Right atrium auricular region (tissue), 2 donors: Measurements from ENCODE around the gene TMA7B. TPM values are rescaled to one million over a fixed set of nuclear protein-coding genes. Genes with fewer than 3 reads are reported as not detected.
"Not testable (repeated sequence)": the region's sequence is repeated elsewhere in the genome, so short reads cannot be mapped to it uniquely, and the experiment has no call there.

Source experiments
- DNase-seq: peaks from one replicate; pipeline ENCODE4 v3.0.0-alpha.2; 2019; ENCODE audit warnings: low spot score
- H3K27ac ChIP-seq, 2 donors: fragments of 200-600 bp; sonication (generic); 1 replicate in 1 of 2; 2 replicates in 1 of 2; pipeline ENCODE4 v1.5.1; 2016 to 2019
- H3K27me3 ChIP-seq, 2 donors: fragments of 200-600 bp; sonication (generic); one replicate each; pipeline versions ENCODE4 v1.5.1 to v1.6.0; 2017 to 2019
- H3K36me3 ChIP-seq: fragments of 200-600 bp; sonication (generic); one replicate; pipeline ENCODE4 v1.5.1; 2016
- H3K4me1 ChIP-seq, 2 donors: fragments of 200-600 bp; sonication (generic); one replicate each; pipeline versions ENCODE4 v1.5.1 to v1.6.0; 2017 to 2019
- H3K4me3 ChIP-seq, 2 donors: fragments of 200-600 bp; sonication (generic); 1 replicate in 1 of 2; 2 replicates in 1 of 2; pipeline ENCODE4 v1.5.1; 2017 to 2019; ENCODE audit warnings: mild to moderate bottlenecking in 1 of 2, moderate library complexity in 1 of 2
- H3K9me3 ChIP-seq, 2 donors: fragments of 200-600 bp; sonication (generic); one replicate each; pipeline ENCODE4 v1.5.1; 2019
- total RNA-seq, 2 donors: library from RNA; depleted of rRNA; stranded (reverse); fragments of >200 nt; gene quantifications; one replicate each; pipeline ENCODE4 v1.1.0, GENCODE V29; 2016
- TF ChIP-seq, protein P1 (sequence below), 2 donors: fragments of 200-600 bp; sonication (generic); IDR thresholded peaks; one replicate each; pipeline ENCODE4 v1.5.1; 2019; ENCODE audit warnings: antibody characterized with exemption in 2 of 2

TMA7B gene
- total RNA-seq, 2 donors from 2014 or later = not detected

DNA sequence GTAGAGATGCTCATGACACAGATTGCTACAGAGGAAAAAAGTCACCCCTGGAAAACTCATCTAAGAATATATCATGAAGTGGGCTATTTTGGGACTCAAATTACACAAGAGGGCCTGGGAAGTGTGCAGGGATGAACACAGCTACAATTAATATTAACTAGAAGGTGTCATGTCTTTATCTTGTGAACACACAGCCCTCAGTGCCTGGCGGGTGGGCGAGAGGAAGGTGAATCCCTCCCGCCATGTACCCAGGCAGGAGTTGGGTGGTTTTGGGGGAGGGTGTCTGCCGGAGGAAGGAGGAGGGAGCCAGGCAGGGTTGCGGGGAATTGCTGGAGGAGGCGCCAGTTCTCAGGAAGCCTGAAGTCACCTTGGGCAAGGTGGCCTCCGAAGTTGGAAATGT, 29.4 kb downstream of the TMA7B start:
- H3K36me3 ChIP-seq = no peaks in the 10 kb centered on the region
- no peaks in the 10 kb centered on the region for H3K27me3 ChIP-seq
- TF ChIP-seq, protein P1, sequence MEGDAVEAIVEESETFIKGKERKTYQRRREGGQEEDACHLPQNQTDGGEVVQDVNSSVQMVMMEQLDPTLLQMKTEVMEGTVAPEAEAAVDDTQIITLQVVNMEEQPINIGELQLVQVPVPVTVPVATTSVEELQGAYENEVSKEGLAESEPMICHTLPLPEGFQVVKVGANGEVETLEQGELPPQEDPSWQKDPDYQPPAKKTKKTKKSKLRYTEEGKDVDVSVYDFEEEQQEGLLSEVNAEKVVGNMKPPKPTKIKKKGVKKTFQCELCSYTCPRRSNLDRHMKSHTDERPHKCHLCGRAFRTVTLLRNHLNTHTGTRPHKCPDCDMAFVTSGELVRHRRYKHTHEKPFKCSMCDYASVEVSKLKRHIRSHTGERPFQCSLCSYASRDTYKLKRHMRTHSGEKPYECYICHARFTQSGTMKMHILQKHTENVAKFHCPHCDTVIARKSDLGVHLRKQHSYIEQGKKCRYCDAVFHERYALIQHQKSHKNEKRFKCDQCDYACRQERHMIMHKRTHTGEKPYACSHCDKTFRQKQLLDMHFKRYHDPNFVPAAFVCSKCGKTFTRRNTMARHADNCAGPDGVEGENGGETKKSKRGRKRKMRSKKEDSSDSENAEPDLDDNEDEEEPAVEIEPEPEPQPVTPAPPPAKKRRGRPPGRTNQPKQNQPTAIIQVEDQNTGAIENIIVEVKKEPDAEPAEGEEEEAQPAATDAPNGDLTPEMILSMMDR (IDR thresholded peaks at IDR 0.05) = no peak
- H3K9me3 ChIP-seq = no peaks in the 10 kb centered on the region
- no peak for DNase-seq
- peak overlapping the region; percentile 76 to 87 for H3K27ac ChIP-seq
- H3K4me3 ChIP-seq = no peak overlapping the region
- H3K4me1 ChIP-seq = peaks cover 0 to 45% of the 10 kb centered on the region in 2 donors

DNA sequence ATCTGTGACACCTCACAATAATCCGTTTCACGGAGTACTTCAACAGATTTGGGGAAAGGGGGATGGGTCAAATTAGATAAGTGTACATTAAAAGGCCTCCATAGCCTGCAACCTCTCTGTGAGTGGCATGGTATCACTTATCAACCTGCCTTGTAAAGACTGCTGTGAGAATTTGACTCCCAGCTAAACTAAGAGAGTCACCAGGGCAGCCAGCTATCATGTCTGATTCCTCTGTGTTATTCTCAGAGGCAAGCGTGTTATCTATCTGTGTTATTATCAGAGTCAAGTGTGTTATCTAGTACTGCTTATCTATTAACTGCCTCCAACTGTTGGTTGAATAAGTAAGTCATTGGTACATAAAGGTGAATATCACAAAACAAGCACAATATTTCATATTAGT, 30.5 kb downstream of the TMA7B start:
- no peak for DNase-seq
- Histone ChIP-seq H3K9me3 (no peaks in the 10 kb centered on the region), H3K4me1 (peaks cover 0 to 54% of the 10 kb centered on the region in 2 donors), H3K36me3 (no peaks in the 10 kb centered on the region), H3K27ac (peak overlapping the region; percentile 76 to 87), H3K27me3 (no peaks in the 10 kb centered on the region), H3K4me3 (no peak overlapping the region)
- TF ChIP-seq, protein P1 (IDR thresholded peaks at IDR 0.05) = no peak

DNA sequence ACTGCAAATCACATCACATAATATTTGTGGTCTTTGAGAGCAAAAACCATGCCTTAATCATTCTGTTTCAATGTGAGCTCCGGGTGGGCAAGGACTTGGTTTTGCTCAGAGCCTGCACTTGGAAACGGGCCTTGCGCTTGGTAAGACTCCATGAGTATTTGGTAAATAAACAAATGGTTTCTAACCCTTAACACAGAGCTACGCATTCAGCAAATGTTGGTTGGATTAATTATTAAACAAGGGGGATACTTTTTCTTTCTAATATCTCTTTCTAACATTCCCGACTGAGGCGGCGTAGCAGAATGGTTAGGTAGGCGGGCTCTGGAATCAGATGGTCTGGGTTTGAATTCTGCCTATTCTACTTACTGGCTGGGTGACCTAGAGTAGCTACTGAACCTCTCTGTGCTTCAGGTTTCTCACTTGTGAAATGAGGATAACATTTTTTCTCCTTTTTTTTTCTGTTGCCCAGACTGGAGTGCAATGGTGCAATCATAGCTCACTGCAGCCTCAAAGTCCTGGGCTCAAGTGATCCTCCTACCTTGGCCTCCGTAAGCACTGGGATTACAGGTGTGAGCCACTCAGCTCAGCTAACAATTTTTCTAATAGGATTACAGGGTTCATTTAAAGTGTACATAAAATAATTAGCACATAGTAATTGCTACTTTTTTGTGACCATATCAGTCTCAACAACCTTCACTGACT, 31.1 kb downstream of the TMA7B start:
- no peaks in the 10 kb centered on the region for H3K27me3 ChIP-seq
- H3K4me3 ChIP-seq = no peak overlapping the region
- H3K36me3 ChIP-seq = no peaks in the 10 kb centered on the region

DNA sequence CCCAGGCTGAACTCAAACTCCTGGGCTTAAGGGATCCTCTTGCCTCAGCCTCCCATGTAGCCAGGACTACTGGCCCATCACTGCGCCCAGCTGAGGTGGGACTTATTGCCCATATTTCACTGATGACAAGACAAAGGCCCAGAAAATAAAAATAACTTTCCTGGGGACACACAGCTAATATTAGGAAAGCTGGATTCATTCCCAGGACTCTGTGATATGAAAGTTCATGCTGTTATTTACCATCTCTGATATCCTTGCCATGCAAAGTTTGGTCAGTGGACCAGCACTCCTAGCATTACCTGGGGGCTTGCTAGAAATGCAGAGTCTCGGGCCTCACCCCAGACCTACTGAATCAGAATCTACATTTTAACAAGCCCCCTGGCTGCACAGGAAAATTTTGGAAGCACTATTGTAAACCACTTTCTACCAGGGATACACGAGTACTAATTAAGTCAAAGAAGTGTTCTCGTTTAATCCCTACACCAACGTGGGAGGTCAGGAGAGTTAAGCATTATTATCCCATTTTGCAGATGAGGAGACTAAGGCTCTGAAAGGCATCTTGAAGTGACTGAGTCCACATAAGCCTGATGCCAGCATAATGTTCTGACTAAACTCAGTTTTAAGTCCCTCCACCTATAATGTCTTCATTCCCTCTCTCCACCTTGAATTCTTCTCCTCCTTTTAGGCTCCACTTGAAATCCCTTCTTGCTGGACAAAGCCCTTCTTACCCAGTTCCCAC, 32.1 kb downstream of the TMA7B start:
- DNase-seq = no peak
- Histone ChIP-seq H3K4me1 (peaks cover 0 to 56% of the 10 kb centered on the region in 2 donors), H3K27me3 (no peaks in the 10 kb centered on the region), H3K27ac (peak overlapping the region; percentile 76 to 87), H3K4me3 (no peak overlapping the region), H3K9me3 (no peaks in the 10 kb centered on the region), H3K36me3 (no peaks in the 10 kb centered on the region)
- TF ChIP-seq, protein P1 (IDR thresholded peaks at IDR 0.05) = no peak

More for the DNA sequence above, 31.1 kb downstream of the TMA7B start:
- H3K4me1 ChIP-seq = peaks cover 0 to 56% of the 10 kb centered on the region in 2 donors
- H3K9me3 ChIP-seq = no peaks in the 10 kb centered on the region
- peak overlapping the region; percentile 76 to 87 for H3K27ac ChIP-seq
- TF ChIP-seq, protein P1 (IDR thresholded peaks at IDR 0.05) = no peak
- no peak for DNase-seq

DNA sequence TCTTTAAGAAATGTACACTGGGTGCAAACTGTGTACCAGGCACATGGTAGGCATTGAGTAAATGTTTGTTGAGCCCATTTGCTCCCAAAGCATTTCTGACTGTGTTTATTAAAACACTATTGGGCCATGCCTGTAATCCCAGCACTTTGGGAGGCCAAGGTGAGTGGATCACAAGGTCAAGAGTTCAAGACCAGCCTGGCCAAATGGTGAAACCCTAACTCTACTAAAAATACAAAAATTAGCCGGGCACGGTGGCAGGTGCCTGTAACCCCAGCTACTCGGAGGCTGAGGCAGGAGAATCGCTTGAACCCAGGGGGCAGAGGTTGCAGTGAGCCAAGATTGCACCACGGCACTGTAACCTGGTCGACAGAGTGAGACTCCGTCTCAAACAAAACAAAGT, 32.7 kb downstream of the TMA7B start:
- DNase-seq, H3K27me3 ChIP-seq, H3K9me3 ChIP-seq, H3K36me3 ChIP-seq, H3K4me3 ChIP-seq: not testable (repeated sequence)
- Histone ChIP-seq H3K27ac (peak overlapping the region in 1 of 2 donors; percentile 87), H3K4me1 (peaks cover 0 to 62% of the 10 kb centered on the region in 2 donors)

DNA sequence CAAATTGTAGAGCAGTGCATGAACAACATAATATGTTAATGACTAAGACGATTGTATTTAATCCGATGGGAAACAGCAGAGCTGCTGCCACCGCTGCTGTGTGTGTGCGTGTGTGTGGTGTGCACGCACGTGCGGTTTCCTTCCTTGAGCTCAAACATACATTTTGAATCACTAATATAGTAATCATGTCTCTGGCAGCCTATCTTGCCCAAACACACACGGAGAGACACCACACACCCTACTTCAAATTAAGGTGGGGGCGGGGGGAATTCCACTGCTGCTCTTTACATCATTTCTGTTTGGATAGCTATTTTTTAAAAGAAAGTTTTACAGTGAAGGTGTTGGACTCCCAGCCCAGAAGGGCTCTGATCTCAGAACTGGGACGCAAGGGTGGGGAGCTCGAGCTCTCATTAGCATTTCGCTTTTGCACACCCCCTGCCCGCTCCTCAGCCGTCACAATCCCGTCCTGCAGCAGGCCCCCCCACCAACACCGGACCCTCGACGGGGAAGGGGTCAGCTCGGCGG, 33.9 kb downstream of the TMA7B start:
- no peak for DNase-seq
- Histone ChIP-seq H3K36me3 (no peaks in the 10 kb centered on the region), H3K4me1 (peaks cover 0 to 63% of the 10 kb centered on the region in 2 donors), H3K9me3 (no peaks in the 10 kb centered on the region), H3K27me3 (no peaks in the 10 kb centered on the region), H3K4me3 (no peak overlapping the region), H3K27ac (no peak overlapping the region)
- TF ChIP-seq, protein P1 (IDR thresholded peaks at IDR 0.05) = no peak
